GM23248 (cell line): ENCODE data around the gene RAI1.

Source experiments
- EZH2 ChIP-seq: fragments of 200-600 bp; sonication (generic); IDR thresholded peaks from 2 replicates; pipeline ENCODE4 v1.6.1; 2018; ENCODE audit warnings: antibody characterized with exemption, mild to moderate bottlenecking; ENCODE audit not compliant: insufficient read depth, poor library complexity, severe bottlenecking
- EZH2phosphoT487 ChIP-seq: fragments of 200-600 bp; sonication (generic); IDR thresholded peaks from 2 replicates; pipeline ENCODE4 v1.6.1; 2018; ENCODE audit warnings: antibody characterized with exemption, moderate library complexity, mild to moderate bottlenecking, low read depth; ENCODE audit not compliant: insufficient read depth

GRCh38 chr17:17820463-17821158, 139.4 kb downstream of the RAI1 start:
- no peak for TF ChIP-seq EZH2
- TF ChIP-seq EZH2phosphoT487 = no peak
